Measurements from ENCODE around the gene SMOC2.
"Not testable (repeated sequence)": the region's sequence is repeated elsewhere in the genome, so short reads cannot be mapped to it uniquely, and the experiment has no call there.

Gene SMOC2

DNA sequence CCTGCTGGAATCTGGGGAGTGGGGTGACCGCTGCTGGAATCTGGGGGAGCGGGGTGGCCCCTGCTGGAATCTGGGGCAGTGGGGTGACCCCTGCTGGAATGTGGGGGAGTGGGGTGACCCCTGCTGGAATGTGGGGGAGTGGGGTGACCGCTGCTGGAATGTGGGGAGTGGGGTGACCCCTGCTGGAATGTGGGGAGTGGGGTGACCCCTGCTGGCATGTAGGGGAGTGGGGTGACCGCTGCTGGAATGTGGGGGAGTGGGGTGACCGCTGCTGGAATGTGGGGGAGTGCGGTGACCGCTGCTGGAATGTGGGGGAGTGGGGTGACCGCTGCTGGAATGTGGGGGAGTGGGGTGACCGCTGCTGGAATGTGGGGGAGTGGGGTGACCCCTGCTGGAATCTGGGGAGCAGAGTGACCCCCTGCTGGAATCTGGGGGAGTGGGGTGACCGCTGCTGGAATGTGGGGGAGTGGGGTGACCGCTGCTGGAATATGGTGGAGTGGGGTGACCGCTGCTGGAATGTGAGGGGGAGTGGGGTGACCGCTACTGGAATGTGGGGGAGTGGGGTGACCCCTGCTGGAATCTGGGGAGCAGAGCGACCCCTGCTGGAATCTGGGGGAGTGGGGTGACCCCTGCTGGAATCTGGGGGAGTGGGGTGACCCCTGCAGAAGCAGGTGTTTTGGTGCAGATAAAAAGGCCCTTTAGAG is 97.4 kb downstream of the SMOC2 start:
- not testable (repeated sequence) for DNase-seq (ENCODE audit: low read depth, low spot score)

DNA sequence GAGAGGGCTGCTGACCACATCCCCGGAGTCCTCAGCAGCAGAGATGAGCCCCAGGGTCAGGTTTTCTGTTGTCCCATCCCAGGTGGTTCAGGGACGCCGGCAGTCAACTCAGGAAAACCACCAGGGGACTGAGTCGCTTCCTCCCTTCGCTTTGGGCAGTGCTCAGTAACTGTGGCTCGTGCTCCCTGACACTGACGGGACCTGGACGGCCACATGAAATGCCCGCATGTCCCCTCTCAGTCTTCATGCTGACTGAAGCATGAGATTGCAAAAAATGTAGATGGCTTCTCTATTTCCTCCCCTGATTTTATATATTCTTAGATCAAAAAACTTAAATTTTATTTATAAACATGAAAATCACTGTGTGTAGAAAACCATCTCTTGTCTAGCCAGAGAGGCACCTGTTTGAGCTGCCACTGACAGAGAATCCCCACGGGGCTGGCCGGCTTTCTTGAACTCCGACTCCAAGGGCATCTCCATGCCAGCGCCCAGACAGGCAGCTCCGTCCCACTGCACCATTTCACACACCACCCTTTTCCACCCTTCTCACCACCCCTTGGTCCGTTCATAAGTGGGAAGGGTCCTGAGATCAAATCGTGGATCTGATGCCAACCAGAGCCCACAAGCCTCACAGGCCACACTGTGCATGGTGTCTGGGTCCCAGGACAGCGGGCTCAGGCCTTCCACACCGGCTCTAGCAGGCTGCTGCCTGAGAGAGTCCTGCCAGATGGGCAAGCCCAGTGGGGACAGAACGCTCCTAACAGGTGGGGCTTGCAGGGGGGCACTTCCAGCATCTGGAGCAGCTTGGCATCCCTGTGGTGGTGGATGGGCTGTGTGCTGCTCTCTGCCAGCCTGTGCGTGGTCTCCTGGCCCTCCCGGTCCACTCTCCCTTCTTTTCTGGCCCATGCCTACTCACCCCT is 98.2 kb downstream of the SMOC2 start:
- DNase-seq (ENCODE audit: low read depth, low spot score): no peak

DNA sequence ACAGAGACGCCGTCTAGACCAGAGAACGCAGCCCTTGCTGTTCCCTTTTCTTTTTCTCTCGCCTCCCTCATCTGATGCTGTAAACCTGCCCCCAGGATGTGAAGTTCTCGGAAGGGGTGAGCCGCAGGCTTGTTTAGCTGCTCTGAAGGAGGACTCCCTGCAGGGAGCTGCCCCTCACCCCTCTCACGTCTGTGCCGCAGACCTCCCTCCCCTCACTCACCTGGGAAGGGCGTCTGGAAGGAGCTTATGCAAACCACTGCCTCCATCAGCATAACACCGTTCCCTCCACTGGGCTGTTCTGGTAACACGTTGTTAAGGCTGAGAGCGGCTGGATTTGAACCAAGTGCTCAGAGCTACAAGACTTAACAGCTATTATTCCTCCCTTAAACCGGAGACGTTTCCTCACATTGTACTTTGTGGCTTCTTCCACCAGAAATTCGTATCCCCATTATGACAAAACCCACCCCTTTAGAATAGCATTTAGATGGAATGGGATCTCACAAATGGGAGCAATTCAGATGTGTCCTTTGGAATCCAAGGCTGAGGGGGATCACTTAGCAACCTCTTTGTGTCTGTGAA is 99.8 kb downstream of the SMOC2 start:
- DNase-seq (ENCODE audit: low read depth, low spot score): no peak

DNA sequence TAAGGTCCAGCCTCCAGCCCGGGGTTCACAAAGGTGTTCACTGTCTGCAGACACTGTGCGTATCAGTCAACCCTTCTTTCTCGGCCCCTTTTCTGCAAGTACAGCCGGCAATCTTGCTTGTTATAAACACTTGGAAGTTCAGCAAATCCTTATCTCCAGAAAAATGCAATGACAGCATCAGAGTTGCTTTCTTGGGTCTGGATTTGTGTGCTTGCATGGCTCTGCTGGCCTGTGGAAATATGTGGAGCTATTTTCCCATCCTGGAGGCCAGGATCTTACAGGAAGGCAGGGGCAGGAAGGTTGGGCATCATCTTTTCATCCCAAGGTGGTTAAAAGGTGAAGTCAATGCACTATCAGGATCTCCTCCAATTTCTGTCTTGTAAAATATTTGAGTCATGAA is 100.3 kb downstream of the SMOC2 start:
- DNase-seq (ENCODE audit: low read depth, low spot score): no peak

DNA sequence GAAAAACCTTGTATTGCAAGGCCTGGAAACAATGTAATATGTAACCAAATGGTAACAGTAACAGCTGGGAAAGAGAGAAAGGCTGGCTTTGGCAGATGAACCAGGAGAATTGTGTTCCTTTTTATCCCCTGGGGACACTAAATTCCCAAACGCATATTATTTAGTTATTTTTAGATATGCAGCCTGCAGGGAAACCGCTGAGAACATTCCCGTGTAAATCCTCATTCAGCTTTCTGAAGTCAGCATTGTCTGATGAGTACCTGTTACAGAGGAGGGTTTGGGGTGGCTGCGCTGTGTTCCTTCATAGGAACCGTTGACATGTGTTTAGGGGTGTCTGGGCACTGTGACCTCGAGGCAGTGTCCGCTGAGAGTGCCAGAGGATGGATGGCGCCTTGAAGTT is 101.3 kb downstream of the SMOC2 start:
- no peak for DNase-seq (ENCODE audit: low read depth, low spot score)

DNA sequence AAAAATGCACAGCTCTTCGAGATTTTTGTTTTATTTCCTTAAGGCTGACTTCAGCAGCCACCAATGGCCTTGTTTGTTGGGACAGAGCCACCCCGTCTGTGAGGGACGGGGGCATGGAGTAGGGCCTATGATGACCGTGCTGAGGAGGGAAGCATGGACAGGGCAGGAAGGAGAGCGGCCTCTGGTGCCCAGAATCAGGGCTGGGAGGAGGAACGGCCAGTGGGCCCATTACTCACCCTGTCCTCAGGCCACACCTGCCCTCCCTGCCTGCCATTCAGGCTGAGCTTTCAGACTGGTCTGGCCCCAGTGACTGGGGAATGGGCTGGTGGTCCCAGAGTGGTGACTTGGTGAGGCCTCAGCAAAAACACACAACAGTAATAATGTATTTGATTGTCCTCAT is 104.4 kb downstream of the SMOC2 start:
- DNase-seq (ENCODE audit: low read depth, low spot score): no peak

DNA sequence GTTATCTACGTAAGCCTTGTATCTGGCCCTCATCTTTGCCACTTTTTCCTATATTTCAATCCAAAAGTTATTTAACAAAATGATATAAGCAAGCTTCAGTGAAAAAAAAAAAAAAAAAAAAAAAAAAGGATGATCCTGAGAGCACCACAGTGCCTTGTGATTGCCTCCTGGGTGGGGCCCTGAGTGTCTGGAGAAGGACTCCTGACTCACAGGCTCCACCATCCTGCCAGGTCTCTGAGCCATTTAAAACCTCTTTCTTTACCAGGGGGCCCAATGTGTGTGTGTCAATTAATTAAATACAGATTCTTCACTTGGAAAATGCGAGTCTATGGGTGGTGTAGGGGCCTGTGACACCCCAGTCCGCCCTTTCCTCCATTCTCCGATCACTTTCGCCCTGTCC is 105.2 kb downstream of the SMOC2 start:
- DNase-seq (ENCODE audit: low read depth, low spot score): no peak

DNA sequence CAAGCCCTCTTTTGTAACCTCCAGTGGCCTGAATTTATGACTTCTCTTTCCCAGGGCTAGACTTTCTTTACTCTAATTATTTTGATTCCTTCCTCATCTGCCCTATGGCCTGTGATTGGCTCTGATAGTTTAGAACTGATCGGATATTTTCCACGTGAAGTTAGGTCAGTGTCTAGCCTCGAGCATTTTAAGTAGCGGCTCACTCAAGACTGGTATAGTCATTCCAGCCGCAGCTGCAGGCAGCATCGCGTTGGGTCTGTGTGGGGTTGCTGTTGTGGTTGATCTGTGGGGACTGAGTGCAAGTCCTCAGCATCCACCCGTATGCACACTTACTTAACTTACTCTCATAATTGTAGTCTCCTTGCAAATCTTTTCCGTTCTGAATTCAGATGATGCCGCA is 105.7 kb downstream of the SMOC2 start:
- DNase-seq (ENCODE audit: low read depth, low spot score): no peak

DNA sequence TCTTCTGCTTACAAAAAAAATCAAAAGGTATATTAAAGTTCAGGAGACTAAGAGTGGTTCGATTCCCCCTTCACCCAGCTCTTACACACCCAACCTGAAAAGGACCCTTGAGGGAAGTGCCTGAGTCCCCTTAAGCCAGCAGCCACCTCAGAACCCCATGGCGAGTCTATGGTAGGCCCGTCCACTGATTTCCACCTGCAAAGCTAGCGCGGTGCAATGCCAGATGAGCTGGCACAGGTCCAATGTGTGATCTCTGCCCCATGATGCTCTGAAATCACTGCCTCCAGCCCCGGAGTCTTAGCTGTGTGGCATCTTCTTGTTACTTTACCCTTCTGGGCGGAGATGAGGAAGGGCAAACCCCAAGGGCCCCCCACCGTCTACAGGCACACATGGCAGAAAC is 109.3 kb downstream of the SMOC2 start:
- DNase-seq (ENCODE audit: low read depth, low spot score): no peak

DNA sequence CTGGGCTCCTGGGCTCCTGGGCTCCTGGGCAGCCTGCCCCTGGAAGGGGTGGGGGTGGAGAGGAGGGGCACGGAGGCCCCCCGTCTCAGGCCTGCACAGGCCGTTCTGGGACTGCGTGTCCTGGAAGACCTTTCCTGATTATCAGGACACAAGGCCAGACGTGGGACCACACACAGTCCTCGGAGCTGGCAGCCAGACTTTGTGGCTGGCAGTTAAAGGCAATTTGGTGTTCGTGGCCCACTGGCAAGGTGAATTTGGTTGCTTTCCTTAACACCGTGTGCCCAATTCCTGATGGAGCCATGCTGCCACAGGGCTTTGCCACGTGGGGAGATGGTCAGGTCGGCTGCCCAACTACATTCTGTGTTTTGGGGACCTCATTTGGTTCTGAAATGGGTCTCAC is 113.5 kb downstream of the SMOC2 start:
- DNase-seq (ENCODE audit: low read depth, low spot score): no peak

DNA sequence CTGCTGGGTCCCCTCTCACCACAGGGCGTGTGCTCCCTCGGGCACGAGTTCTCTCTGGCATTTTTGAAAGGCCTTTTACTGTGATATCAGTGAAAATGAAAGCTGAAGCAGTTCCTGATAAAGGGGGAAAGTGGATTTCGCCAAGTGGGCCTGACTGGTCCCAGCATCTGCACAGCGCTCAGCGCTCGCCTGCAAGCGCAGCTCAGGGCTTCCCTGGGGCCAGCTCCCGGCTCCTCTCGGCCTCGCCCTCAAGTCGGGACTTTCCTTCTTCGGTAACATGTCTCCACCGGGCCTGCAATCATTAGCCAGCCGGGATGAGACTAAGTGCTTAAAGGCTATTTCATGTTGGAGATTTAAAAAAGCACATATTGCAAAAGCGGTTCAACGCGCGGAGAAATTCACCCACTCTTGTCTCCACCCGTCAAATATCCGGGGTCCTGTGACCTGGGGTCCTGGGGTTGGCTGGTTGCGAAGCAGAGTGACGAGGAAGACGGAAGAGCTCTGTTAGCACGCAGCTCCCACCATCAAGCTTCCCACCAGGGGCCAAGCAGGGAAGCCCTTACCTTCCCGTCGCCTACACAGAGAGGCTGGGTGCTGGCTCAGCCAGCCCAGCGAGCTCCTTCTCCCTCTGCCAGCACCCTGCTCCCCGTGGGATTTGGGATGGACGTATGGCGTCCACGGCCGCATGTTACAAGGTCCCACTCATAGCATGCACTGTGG is 114.1 kb downstream of the SMOC2 start:
- no peak for DNase-seq (ENCODE audit: low read depth, low spot score)

DNA sequence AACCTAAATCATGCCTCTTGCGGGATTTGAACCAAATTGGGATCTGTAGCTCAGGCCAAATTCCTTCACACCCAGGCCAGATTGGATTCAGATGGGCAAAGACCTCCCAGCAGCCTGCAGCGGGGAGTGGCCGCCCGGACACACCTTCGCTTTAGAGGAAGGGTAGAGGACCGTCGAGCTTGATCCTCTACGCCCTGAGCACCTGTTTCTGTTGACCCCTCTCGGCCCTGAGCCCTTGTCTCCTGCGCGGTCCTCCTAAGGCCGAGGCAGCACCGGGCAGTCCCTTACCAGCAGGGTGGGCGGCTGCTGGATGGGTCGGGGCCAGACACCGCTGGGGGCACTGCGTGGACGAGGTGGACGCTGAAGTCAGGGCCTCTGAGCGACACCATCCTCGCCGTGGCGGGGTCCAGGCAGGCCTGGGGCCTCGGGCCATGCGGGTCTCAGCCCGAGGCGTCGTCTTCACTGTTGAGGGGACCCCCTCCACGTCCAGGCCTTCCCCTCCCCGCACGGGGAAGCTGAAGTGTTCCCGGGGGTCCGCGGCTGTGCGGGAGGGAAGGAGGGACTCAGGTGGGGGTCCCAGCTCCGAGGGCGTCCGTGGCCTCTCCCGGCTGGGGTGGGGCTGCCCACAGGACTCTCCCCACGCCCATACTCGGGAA is 114.8 kb downstream of the SMOC2 start:
- DNase-seq (ENCODE audit: low read depth, low spot score): no peak

DNA sequence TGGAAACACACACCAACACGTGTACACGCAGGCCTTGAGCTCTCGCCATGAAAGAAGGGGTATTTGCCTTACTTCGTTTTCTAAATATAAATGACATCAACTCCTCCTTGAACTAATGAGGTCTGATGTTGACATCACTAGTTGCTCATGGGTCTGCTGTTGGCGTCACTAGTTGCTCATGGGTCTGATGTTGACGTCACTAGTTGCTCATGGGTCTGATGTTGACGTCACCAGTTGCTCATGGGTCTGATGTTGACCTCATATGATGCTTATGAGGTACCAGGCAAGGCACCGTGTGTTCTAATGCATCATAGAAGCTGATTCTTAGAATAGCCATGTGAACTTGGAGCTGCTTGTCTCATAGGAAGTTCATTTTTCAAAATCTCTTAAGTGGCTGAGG is 116.5 kb downstream of the SMOC2 start:
- DNase-seq (ENCODE audit: low read depth, low spot score): no peak

DNA sequence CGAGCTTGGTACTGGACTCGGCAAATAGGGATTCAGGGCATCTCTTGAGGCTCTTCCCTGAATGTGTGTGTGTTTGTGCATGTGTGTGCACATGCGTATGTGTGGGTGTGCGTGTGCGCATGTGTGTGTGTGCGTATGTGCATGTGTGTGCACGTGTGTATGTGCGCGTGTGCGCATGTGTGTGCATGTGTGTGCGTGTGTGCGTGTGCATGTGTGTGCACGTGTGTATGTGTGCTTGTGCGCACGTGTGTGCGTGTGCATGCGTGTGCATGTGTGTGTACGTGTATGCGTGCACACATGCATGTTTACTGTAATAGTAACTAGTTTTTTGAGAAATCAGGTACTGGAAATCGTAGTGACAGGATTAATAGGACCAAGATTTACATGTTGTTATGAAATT is 117.7 kb downstream of the SMOC2 start:
- no peak for DNase-seq (ENCODE audit: low read depth, low spot score)

DNA sequence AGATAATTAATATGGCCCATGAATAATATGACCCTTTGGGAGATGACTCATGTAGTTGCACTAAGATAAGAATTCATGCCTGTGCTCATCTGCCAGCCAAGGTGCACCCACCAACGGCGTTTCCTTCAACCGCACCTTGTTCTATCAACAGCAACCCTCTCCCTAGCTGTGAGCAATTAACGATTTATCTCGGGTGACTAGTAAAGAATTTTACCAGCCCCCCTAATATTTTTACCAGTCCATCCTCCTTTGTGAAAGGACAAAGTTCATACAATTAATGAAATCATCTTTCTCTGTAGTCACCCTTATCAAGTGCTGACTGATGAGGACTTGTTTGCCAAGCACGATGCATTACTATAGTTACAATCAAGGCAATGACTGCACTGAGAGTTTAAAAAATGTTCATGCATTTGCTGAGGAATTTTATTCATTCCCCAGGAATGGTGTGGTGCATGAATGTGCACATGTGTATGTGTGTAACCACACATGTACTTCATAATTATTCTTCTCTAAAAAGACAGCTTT is 118.7 kb downstream of the SMOC2 start:
- no peak for DNase-seq (ENCODE audit: low read depth, low spot score)

DNA sequence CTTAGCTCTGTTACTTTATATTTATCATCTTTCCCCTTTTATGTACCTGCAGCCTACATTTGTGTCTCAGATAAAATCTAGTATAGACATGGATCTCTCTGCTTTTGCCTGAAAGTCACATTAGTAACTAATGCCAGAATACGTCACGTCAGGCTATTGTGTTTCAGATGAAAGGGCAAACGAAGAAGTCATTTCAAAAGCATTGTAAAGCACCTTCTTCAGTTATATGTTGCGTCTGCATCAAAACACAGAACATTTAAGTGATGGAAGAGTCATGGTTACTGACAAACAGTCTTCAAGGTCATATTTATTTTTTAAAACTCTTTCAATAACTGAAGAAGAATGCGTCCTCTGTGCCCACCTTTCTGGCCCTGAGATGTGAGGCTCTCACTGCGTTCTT is 119.1 kb downstream of the SMOC2 start:
- no peak for DNase-seq (ENCODE audit: low read depth, low spot score)

DNA sequence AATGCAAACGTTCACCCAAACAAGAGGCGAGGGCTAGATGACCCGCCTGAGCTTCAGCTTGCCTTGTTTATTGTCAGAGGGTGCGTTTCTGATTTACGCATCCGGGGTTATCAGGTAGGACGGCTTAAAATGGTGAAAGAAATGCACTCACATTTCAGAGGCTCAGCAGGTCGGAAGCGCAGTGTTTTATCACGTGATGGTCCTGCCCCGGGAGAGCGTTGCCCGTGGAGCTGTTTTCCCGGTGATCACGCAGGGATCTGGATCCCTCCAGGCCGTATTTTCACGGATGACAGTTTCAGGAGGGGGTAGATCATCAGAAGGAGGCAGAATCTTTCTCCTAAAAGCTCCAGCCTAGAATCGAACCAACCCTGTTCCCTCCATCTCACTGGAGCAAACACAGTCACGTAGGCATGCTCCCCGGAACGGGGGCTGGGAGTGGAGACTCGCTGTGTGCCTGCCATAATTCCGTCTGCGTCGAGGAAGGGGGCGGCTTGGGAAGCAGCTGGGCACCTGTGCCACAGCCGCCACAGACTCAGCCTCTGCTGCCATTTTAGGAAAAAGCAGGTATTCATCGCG is 121.7 kb downstream of the SMOC2 start:
- no peak for DNase-seq (ENCODE audit: low read depth, low spot score)

DNA sequence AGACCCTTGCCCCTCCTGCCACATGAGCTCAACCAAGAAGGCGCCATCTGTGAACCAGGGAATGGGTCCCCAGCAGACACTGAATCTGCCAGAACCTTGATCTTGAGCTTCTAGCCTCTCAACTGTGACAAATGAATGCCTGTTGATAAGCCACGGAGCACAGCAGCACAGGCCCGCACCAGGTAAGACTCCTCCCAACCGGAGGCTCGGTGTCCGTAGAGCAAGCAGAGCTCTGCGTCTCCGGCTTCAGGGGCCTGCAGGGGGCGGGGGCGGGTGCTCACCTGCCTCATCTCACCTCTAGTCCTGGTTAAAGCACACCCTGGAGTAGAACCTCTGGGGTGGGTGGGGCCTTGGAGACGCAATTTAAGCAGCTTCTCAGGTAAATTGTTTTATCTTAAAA is 122.7 kb downstream of the SMOC2 start:
- DNase-seq (ENCODE audit: low read depth, low spot score): no peak

DNA sequence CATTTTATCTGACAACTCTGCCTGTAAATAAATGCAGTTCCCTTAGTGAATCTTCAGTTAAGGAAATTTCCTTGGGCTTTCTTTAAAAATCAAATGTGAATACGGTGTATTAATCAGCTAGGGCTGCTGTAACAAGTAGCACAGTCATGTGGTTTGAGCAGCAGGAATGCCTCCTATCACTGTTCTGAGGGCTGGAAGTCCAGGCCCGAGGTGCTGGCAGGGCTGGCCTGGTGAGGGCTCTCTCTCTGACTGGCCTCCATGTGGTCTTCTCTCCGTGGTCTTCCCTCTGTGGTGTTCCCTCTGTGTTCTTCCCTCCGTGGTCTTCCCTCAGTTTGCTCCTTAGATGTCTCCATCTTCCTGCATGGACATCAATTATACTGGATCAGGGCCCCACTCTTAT is 124.1 kb downstream of the SMOC2 start:
- DNase-seq (ENCODE audit: low read depth, low spot score): no peak

DNA sequence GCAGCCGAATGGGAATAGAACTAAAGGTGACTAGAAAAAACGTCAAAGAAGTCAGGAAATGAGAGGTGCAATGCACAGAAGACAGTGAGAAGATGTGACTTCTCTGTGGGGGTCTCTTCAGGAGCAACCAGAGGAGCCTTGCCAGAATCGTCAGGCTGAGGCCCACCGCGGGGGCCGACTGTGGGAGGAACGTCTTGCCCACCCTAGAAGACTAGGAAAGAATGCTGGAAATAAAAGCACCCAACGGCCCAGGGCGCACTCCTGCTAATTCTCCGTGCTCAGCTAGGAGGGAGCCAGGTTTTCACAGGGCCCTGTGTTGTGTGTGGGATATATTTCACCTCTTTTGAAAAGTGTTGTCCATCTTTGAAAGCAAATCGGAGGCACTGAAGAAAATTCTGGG is 129.2 kb downstream of the SMOC2 start:
- no peak for DNase-seq (ENCODE audit: low read depth, low spot score)

DNA sequence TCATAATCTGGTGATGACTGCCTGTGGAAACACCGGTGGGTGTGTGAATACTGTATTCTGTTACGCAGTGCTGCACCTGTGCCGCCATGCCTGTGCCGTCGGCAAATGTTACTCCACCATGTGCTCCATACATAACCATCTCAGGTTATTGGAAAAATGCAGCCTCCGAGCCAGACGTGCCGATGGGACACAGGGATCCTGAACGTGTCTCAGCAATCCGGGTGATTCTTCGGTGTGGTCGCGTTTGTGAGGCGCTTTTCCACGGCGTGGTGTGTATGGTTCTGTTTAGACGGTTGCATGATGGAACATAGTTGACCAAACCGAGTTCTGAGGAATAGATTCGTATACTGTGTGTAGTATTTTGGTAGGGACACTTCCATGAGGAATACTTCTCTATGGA is 130.3 kb downstream of the SMOC2 start:
- no peak for DNase-seq (ENCODE audit: low read depth, low spot score)
